ENCODE data around the gene UBE4B. TPM values are rescaled to one million over a fixed set of nuclear protein-coding genes. Genes with fewer than 3 reads are reported as not detected.

The UBE4B gene
- total RNA-seq, 1 experiment from 2014 or later: 44.7 TPM

DNA sequence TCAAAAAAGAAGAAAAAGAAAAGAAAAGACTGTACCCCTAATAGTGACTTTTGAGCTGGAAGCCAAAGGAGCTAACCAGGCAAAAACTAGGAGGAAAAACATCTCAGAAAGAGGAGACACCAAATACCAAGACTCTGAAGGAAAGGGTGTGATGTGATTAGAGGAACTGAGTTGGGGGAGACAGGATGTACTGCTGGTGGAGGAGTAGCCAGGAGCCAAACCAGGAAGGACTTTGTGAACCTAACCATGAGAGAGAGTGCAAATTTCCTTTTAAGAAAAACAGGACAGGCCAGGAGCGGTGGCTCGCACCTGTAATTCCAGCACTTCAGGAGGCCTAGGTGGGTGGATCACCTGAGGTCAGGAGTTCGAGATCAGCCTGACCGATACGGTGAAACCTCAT is 39.8 kb upstream of the UBE4B start:
- ChIA-PET CTCF (interaction anchor here (0.6 kb wide), 1 partner anchor 161 kb away, joined by 3 read pairs; no protein-coding TSS in a partner anchor), POLR2A (no interaction called here)

DNA sequence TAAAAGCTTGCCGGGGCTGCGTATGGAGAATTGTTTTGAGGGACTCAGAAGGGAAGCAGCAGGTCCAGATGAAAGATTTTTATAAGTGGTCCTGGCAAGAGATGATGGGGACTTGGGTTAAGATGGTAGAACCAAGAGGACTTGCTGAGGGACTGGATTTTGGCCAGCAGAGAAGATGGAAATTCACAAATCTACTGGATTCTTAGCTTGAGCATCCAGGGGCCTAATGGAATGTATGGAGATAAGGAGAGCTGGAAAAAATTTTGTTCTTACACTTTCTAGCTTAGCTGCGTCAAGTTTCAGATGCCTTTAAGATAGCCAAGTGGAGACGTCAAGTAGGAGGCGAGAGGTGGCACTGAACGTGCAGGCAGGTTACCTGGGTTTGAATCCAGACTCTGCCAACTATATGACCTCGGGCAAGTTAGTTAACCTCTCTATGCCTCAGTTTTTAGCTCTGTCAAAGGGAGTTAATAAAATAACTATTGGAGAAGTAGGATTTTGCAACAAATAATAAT is 39.1 kb upstream of the UBE4B start:
- DNase-seq (ENCODE audit: low read depth, low spot score): no peak
- Histone ChIP-seq H3K27ac (ENCODE audit: low read depth, low read length) (no peak overlapping the region), H2AFZ (ENCODE audit: low read depth, low read length, poor library complexity, severe bottlenecking) (no peak overlapping the region), H3K4me2 (ENCODE audit: low read length) (no peak overlapping the region), H3K36me3 (ENCODE audit: control insufficient read depth in 1 of 2, insufficient read depth in 2 of 2, low read length in 2 of 2) (no peaks in the 10 kb centered on the region), H3K27me3 (ENCODE audit: insufficient read depth, low read length) (no peaks in the 10 kb centered on the region), H4K20me1 (ENCODE audit: insufficient read depth) (no peaks in the 10 kb centered on the region), H3K9me2 (ENCODE audit: insufficient read depth) (no peaks in the 10 kb centered on the region), H3K9me3 (ENCODE audit: control insufficient read depth in 1 of 2, insufficient read depth in 1 of 2, low read depth in 1 of 2, low read length in 2 of 2) (no peaks in the 10 kb centered on the region), H3K4me1 (ENCODE audit: control insufficient read depth in 1 of 2, insufficient read depth in 2 of 2, low read length in 2 of 2) (peaks cover 5 to 11% of the 10 kb centered on the region in 2 experiments), H3K9ac (ENCODE audit: low read length) (no peak overlapping the region), H3K4me3 (replicated peaks in 1 of 2; ENCODE audit: low read depth in 1 of 2, low read length in 2 of 2) (no peak overlapping the region), H3K79me2 (ENCODE audit: insufficient read depth, low read length) (no peaks in the 10 kb centered on the region; the same call in 1 of the 2 replicates)
- ChIA-PET RAD21 (ENCODE audit: low non-redundant PET in 1 of 2, low total read pairs in 2 of 2, uncharacterized antibody in 2 of 2, unreplicated experiment in 2 of 2) (no interaction called here), POLR2A (no interaction called here), CTCF (no interaction called here)
- intact Hi-C loops (cut with micrococcal nuclease): no loop called here
- BruUV-seq (replicated peaks): no TSS peak
- ATAC-seq: no peak
- TF ChIP-seq SP1 (IDR thresholded peaks at IDR 0.05; ENCODE audit: low read depth) (no peak), ATF3 (IDR thresholded peaks at IDR 0.05) (no peak), EZH2phosphoT487 (IDR thresholded peaks at IDR 0.05; ENCODE audit: borderline replicate concordance) (no peak), FOSL1 (IDR thresholded peaks at IDR 0.05; ENCODE audit: low read depth) (no peak), YY1 (IDR thresholded peaks at IDR 0.05; ENCODE audit: extremely low read depth, insufficient replicate concordance, low read depth, low read length) (no peak), CBX3 (IDR thresholded peaks at IDR 0.05; ENCODE audit: low read depth) (no peak), EZH2 (IDR thresholded peaks at IDR 0.05) (no peak), POLR2AphosphoS5 (IDR thresholded peaks at IDR 0.05; ENCODE audit: low read depth, low read length) (no peak), RAD21 (IDR thresholded peaks at IDR 0.05; ENCODE audit: low read depth) (no peak)
- TF ChIP-seq, protein P1, sequence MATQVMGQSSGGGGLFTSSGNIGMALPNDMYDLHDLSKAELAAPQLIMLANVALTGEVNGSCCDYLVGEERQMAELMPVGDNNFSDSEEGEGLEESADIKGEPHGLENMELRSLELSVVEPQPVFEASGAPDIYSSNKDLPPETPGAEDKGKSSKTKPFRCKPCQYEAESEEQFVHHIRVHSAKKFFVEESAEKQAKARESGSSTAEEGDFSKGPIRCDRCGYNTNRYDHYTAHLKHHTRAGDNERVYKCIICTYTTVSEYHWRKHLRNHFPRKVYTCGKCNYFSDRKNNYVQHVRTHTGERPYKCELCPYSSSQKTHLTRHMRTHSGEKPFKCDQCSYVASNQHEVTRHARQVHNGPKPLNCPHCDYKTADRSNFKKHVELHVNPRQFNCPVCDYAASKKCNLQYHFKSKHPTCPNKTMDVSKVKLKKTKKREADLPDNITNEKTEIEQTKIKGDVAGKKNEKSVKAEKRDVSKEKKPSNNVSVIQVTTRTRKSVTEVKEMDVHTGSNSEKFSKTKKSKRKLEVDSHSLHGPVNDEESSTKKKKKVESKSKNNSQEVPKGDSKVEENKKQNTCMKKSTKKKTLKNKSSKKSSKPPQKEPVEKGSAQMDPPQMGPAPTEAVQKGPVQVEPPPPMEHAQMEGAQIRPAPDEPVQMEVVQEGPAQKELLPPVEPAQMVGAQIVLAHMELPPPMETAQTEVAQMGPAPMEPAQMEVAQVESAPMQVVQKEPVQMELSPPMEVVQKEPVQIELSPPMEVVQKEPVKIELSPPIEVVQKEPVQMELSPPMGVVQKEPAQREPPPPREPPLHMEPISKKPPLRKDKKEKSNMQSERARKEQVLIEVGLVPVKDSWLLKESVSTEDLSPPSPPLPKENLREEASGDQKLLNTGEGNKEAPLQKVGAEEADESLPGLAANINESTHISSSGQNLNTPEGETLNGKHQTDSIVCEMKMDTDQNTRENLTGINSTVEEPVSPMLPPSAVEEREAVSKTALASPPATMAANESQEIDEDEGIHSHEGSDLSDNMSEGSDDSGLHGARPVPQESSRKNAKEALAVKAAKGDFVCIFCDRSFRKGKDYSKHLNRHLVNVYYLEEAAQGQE (IDR thresholded peaks at IDR 0.05; ENCODE audit: low read depth): no peak

More for the DNA sequence above, 39.8 kb upstream of the UBE4B start:
- no peak overlapping the region for H3K9ac ChIP-seq (ENCODE audit: low read length)
- intact Hi-C loops (cut with micrococcal nuclease): no loop called here
- no peaks in the 10 kb centered on the region for H3K36me3 ChIP-seq (ENCODE audit: control insufficient read depth in 1 of 2, insufficient read depth in 2 of 2, low read length in 2 of 2)
- no peaks in the 10 kb centered on the region for H3K9me2 ChIP-seq (ENCODE audit: insufficient read depth)
- H2AFZ ChIP-seq (ENCODE audit: low read depth, low read length, poor library complexity, severe bottlenecking): no peak overlapping the region
- no peaks in the 10 kb centered on the region for H3K79me2 ChIP-seq (ENCODE audit: insufficient read depth, low read length)
- H3K4me2 ChIP-seq (ENCODE audit: low read length): no peak overlapping the region
- H3K9me3 ChIP-seq (ENCODE audit: control insufficient read depth in 1 of 2, insufficient read depth in 1 of 2, low read depth in 1 of 2, low read length in 2 of 2): no peaks in the 10 kb centered on the region
- H4K20me1 ChIP-seq (ENCODE audit: insufficient read depth): no peaks in the 10 kb centered on the region
- TF ChIP-seq POLR2AphosphoS5 (IDR thresholded peaks at IDR 0.05; ENCODE audit: low read depth, low read length) (no peak), ELF1 (IDR thresholded peaks at IDR 0.05; ENCODE audit: borderline replicate concordance, low read depth) (no peak), JUND (IDR thresholded peaks at IDR 0.05) (no peak), EGR1 (IDR thresholded peaks at IDR 0.05; ENCODE audit: low read depth) (no peak), ATF3 (IDR thresholded peaks at IDR 0.05) (no peak), ZFX (IDR thresholded peaks at IDR 0.05) (no peak), SIN3A (IDR thresholded peaks at IDR 0.05; ENCODE audit: low read depth) (no peak), FOSL1 (IDR thresholded peaks at IDR 0.05; ENCODE audit: low read depth) (no peak)
- TF ChIP-seq, protein P2, sequence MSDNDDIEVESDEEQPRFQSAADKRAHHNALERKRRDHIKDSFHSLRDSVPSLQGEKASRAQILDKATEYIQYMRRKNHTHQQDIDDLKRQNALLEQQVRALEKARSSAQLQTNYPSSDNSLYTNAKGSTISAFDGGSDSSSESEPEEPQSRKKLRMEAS (IDR thresholded peaks at IDR 0.05): no peak
- no peak overlapping the region for H3K4me3 ChIP-seq (replicated peaks in 1 of 2; ENCODE audit: low read depth in 1 of 2, low read length in 2 of 2)
- ATAC-seq (no peak), DNase-seq (ENCODE audit: low read depth, low spot score) (no peak)
- H3K27ac ChIP-seq (ENCODE audit: low read depth, low read length): no peak overlapping the region
- BruUV-seq (replicated peaks): no TSS peak
- RAD21 ChIA-PET (ENCODE audit: low non-redundant PET in 1 of 2, low total read pairs in 2 of 2, uncharacterized antibody in 2 of 2, unreplicated experiment in 2 of 2): no interaction called here
- H3K27me3 ChIP-seq (ENCODE audit: insufficient read depth, low read length): no peaks in the 10 kb centered on the region
- H3K4me1 ChIP-seq (ENCODE audit: control insufficient read depth in 1 of 2, insufficient read depth in 2 of 2, low read length in 2 of 2): peaks cover 5 to 8% of the 10 kb centered on the region in 2 experiments
